Middle frontal gyrus (tissue), 1 donor: ENCODE results near the gene CYSLTR1.
"Not testable (repeated sequence)": the region's sequence is repeated elsewhere in the genome, so short reads cannot be mapped to it uniquely, and the experiment has no call there.

Experiments
- DNase-seq: peaks from one replicate; pipeline ENCODE4 v3.0.0-alpha.2; 2015; ENCODE audit warnings: low spot score; ENCODE audit errors: extremely low spot score

CYSLTR1 gene, protein sequence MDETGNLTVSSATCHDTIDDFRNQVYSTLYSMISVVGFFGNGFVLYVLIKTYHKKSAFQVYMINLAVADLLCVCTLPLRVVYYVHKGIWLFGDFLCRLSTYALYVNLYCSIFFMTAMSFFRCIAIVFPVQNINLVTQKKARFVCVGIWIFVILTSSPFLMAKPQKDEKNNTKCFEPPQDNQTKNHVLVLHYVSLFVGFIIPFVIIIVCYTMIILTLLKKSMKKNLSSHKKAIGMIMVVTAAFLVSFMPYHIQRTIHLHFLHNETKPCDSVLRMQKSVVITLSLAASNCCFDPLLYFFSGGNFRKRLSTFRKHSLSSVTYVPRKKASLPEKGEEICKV

DNA sequence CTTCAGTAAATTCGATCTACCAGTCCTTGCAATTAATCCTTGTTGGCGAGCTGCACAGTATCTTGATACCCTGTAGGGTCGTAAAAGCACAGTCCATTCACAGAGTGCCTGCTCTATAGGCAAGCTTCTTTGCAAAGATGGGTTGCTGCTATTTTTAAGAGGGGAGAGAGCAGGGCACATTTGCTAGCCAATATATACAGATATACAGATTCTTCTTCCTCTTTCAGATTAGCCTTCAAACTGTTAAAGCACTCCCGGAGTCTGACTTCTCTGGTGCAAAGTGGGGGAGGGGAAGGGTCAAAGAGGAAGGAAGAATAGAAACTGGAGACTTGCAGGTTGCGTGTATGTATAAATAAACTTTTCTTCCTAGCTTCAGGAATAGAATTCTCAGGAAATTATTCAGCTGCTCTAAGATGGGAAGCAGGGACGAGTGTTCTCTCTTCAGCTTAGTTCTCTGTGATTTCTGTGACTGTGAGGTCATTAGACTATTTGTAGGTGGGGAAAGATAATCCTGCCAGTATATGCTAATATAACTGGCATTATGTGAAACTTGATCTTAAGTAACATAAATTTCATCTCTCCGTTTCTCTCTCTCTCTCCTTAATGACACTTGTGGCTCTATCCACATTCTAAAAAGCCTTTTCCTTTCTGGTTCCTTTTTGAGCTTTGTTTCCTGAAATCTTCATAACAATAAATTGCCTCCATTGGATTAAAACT is at the start of gene CYSLTR1:
TSS of gene CYSLTR1 (minus strand) at position 242 of the 717 bp plus-strand sequence. CDS start 53,865 bp downstream, outside the sequence.
- no peak for DNase-seq

DNA sequence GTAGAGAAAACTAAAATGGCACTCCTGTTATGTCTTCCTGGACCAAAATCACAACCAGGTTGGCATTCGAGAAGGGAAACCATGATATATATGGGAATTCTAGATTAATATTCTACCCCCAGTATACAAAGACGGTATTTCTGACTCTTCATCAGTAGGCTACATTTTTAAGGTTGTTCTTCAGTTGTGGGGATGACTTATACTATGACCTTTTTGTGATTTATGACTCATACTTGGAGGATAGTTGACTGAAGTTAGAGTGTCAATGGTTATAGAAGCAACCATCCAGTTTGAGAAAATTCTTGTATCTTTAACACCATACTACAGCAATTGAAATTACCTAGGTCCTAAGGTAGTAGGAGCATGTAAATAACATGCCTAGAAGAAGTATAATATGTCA is 49.8 kb upstream of the CYSLTR1 start:
- DNase-seq = no peak

DNA sequence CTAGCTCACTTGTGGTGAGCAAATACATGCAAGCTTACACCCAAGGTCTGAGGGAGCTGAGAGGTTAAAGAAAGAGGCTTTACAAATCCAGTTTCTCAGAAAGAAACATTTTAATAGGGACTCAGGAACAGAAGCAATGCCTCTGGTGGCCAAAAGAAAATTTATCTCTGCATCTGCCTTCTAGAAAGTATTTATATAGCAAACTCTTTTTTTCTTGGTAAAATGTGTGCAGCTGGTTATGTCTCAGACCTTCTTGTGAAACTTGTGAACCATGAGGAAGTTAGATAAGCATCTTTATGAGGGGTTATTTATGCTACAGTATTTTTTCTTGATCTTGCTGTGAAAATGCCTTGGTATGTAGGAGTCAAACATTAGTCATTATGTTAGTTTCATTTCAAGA is 48.5 kb upstream of the CYSLTR1 start:
- DNase-seq = peak; percentile 8

DNA sequence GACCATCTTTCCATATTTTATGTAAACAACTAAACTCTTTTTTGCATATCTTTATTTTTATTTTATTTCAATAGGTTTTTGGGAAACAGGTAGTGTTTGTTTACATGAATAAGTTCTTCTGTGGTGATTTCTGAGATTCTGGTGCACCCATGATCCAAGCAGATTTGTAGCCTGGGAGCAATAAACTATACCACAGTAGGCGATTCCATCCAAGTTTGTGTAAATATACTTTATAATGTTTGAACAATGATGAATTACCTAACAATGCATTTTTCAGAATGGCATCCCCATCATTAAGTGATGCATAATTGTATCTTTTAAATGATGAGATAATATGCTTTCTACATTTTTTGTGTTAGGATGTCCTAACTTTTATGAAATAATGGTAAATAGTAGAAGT is 39.2 kb upstream of the CYSLTR1 start:
- no peak for DNase-seq

DNA sequence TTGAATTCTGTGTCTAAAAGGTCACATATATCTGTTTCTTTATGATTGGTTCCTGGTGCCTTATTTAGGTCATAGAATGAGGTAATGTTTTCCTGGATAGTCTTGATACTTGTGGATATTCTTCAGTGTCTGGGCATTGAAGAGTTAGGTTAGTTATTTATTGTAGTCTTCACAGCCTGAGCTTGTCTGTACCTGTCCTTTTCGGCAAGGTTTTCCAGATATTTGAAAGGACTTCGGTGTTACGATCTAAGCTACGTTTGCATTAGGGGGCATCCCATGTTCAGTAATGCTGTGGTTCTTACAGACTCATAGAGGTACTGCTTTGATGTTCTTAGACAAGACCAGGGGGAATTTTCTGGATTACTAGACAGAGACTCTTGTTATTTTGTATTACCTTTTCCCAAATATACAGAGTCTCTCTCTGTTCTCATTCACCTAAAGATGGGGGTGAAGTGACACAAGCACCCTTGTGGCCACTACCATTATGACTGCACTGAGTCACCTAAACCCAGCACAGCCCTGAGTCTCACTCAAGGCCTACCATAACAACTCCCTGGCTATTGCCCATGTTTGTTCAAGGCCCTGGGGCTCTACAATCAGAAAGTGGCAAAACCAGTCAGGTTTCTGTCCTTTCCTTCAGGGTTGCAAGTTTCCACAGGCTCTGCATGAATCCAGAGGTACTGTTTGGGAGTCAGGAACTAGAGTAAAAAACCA is 30.1 kb upstream of the CYSLTR1 start:
- no peak for DNase-seq

DNA sequence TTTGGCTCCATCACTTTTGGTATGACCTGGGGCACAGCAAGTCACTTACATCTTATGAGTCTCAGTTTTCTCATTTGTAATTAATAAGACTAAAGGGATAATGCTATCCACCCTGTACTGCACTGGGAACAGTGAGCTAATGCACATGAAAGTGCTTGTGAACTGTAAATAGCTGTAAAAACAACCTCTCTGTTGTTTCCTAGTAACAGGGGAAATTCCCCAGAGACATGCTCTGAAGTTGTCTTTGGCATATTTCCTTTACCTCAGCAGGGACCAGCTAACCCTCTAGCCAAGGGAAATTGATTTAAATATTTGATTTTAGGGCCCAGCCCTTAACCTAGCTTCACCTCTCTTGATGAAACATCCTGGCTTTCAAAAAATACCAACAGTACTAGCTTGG is 6.1 kb upstream of the CYSLTR1 start:
- no peak for DNase-seq

DNA sequence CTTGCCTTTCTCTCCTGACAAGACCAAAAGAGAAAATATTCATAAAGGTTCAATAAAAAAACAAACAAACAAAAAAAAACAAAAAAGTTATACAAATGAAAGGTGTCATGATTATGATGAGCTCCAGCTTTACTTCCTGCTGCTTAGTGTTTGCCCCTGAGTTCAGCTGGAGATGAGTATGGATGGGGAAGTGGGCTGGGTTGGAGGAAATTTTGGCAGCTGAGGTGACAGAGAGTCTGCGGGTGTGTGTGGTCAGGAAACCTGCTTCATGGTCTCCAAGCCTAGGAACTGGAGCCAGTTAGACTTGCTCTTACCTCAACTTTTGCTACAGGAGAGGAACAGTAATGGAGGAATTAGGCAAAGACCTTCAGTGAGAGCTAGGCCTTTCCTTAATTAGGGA is 4.3 kb upstream of the CYSLTR1 start:
- DNase-seq = no peak

DNA sequence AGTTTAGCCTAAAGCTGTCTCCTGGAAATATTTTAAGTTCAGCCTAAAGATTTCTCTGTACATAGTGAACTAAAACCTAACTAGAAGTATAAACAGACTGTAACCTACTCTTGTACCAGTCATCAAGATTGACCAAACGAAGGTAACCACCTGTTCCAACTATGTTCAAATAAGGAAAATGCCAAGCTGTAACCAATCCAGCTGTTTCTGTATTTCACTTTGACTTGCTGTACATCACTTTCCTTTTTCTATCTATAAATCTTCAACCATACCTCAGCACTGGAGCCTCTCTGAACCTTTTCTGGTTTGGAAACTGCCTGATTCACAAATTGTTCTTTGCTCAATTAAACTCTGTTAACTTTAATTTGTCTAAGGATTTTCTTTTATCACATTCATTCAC is 3.1 kb upstream of the CYSLTR1 start:
- no peak for DNase-seq

DNA sequence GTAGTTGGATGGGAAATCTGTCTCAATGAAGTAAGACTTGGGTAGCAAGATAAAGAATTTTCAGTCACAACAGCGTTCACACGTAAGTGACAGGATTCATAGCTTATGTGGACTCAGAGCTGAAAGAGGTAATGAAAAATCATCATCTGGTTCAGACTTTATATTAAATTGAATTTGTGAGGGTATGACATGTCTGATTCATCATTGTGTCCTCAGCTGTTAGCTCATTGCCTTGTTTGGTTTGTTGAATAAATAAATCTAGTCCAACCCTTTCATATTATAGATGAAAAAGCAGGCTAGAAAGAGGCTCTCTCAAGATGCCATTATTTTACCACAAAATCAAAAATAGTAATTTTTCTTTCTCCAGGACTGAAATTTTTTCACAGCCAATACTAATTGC is 2.7 kb upstream of the CYSLTR1 start:
- DNase-seq = no peak

DNA sequence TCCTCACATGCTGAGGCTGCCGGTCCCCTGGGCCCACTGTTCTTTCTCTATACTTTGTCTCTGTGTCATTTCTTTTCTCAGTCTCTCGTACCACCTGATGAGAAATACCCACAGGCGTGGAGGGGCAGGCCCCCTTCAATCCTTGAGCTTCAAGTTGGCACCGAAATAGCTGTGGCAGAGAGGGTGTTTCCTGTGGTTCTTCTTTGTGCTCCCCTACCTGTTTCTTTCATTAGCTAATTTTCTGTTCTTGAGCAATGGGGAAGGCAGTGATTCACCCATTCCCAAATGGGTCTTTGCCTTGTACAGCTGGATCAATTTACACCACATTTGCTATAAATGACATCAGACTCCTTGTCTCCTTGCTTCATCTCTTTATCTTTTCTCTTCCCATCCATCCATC is 2.1 kb upstream of the CYSLTR1 start:
- no peak for DNase-seq

DNA sequence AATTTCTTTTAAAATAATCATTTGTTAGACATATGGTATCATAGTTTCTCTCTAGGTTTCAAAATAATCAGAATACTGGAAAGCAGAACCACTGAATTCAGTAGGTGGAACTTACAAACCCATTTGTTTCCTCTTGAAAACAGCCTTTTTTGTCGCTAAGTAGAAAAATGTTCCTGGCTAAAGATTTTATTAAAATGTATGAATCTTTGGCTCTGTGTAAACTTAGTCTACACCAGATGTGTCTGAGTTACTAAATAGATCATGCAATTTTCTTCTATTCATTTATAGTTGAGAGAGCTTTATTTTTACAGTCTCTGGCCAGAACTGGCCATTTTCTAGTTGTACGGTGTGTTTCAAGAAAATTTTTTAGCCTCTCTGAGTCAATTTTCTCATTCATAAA is 1.0 kb downstream of the CYSLTR1 start:
- DNase-seq = no peak

DNA sequence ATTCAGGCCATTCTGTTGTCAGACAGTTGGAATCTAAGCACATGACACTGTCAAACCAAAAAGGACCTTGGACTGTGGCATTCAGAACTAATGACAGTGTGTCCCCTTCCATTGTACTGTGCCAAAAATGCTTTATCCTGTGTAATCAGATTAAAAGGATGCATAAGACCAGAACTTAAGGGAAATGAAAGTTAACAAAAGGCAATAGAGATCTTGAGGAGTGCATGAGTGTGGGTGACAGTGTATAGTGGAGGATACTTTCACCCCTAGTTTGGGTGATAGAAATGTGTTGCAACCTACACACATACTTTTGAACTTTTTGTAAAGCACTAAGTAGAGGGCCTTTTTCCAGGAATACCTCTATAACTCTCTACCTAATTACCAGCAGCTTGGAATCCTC is 4.5 kb downstream of the CYSLTR1 start:
- no peak for DNase-seq

DNA sequence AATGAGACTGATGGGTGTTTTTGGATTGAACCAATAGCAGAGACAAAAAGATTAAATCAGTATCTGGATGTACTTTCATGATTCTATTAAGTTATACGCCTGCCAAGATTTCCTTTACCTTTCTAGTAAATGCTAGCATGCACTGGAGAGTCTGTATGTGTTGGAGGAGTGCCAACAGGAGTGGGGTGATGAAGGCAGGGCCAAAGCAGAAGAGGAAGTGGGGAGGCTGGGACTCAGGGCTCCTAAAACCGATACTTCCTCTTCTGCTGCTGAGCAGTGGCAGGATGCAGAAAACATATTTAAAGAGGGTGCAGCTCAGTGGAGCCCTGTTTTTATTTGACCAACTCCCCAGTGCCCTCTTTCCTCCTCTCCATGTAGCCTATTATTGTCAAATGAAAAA is 5.6 kb downstream of the CYSLTR1 start:
- DNase-seq = no peak

DNA sequence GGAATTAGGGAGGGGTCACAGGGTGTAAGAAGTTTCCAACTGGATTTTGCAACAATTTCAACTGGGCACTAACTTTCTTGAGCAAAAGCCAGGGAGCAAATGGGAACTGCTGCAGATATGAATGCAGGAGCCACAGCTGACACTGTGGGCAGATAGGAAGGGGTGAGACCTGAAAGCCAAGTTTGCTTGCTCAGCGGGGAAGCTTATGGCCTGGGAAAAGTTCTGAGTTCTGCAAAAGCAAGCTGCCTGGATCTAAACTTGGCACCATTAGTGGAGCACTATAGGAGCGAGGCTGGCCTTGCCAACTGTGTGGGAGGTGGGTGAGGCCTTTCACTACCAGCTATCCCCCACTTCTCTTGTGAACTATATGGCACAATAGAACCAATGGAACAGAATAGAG is 11.1 kb downstream of the CYSLTR1 start:
- no peak for DNase-seq

DNA sequence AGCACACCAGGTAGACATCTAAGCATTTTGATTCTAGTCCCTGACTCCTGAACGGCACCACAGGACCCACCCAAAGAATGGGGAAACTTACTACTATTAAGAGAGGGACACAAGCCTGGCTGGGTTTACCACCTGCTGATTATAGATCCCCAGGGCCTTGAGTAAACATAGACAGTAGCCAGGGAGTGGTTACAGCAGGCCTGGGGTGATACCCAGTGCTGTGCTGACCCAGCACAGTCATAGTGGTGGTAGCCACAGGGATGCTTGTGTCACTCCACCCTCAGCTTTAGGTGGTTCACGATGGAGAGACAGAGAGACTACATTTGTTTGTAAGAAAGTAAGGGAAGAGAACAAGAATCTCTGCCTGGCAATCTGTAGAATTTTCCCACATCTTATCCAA is 11.7 kb downstream of the CYSLTR1 start:
- no peak for DNase-seq

DNA sequence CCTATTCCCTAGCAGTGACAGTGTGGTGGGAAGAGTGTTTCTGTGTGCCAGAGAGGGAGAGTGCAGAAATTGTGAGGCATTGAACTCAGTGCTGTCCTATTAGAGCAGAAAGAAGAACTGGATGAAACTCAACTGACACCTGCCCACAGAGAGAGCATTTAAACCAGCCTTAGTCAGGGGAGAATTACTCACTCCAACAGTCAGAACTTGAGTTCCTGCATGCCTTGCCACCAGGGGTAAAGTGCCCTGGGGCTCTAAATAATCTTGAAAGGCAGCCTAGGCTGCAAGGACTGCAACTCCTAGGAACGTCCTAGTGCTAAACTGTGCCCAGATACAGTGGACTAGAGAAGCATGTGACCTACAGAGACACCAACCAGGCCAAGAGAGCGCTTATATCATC is 12.8 kb downstream of the CYSLTR1 start:
- DNase-seq = no peak

DNA sequence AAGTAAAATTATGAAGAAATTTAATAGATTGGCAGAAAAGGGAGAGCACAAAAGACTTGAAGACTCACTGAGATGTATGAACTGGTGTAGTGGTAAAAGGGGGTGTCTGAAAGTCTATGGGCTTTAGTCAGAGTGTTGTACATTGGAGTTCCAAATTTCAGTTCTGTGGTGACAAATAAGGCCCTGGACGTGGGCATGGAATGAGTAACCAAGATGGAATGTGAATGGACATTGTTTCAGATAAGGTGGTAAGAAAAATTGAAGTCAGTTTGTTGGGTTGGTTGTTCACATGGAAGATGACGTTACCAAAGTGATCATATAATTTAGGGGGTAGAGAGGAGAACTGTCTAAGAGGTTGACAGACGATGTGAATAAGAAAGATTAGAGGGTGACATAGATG is 13.9 kb downstream of the CYSLTR1 start:
- DNase-seq = no peak

DNA sequence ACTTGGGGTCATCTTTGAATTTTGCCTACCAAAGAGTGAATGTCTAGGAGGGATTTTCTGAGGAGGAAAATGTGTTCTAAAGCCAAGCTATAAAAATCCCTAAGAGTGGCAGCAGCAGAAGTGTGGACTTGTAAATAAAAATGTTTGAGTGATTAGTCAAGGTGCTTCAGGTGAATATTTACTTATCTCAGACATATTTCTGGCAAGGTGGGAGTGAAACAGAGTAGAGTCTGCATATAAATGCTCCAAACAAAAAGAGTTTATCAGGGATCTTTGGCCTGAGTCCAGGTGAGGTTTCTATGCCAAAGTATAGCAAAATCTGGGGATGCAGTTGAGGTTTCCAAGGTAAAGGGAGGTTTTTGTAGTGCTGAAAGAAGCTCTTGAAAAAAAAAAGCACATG is 19.7 kb downstream of the CYSLTR1 start:
- no peak for DNase-seq

DNA sequence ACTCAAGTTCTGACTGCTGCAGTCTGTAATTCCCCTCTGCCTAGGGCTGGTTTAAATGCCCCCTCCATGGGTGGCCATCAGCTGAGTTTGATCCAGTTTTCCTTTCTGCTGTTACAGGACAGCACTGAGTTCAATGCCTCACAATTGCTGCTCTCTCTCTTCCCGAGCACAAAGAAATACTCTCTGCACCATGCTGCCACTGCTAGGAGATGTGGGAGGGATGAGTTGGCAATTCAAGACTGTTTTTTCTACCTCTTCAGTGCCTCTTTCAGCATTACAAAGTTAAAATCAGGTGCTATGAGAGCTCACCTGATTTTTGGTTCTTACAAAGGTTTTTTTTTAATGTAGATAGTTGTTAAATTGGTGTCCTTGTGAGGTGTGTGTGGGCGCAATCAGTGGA is 24.3 kb downstream of the CYSLTR1 start:
- no peak for DNase-seq

DNA sequence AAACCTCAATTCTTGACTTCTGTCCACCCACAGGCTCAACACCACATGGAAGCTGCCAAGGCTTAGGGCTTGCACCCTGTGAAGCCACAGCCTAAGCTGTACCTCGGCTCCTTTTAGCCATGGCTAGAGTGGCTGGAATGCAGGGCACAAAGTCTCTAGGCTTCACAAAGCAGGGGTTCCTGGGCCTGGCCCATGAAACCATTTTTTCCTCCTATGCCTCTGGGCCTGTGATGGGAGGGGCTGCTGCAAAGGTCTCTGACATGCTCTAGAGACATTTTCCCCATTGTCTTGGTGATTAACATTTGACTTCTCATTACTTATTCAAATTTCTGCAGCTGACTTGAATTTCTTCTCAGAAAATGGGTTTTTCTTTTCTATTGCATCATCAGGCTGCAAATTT is 26.5 kb downstream of the CYSLTR1 start:
- not testable (repeated sequence) for DNase-seq

DNA sequence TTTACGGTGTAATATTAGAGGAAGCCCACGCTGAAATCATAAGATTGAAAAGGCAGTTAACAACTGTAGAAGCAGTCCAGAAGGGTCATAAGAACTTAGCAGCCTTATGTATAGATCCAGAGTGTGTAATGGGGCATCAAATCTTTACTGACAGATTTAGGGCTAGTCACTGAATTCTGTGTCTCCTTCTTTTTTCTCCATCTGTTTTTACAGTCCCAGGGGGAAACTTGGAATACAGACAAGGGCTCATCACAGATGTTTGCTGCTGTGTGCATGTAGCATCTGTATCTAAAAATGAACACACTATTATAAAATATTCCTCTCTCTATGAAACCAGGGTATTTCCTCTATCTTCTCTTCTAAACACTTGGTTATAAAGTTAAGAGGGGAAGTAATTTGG is 43.9 kb downstream of the CYSLTR1 start:
- no peak for DNase-seq

DNA sequence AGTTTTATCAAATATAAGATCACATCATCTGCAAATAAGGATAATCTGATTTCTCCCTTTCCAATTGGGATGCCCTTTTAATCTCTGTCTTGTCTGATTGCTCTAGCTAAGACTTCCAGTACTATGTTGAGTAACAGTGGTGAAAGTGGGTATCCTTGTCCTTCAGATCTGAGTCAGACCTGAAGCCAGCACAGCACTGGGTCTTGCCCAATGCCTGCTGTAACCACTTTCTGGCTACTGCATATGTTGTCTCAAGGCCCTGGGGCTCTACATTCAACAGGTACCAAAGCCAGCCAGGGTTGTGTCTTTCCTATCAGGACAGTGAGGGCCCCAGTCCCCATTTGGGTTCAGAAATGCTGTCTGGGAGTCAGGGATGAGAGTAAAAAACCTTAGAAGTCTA is 90.3 kb downstream of the CYSLTR1 start:
- DNase-seq = no peak
